ENCODE measurements around the gene CDKAL1. TPM values are rescaled to one million over a fixed set of nuclear protein-coding genes. Genes with fewer than 3 reads are reported as not detected.
"Not testable (repeated sequence)": the region's sequence is repeated elsewhere in the genome, so short reads cannot be mapped to it uniquely, and the experiment has no call there.

The CDKAL1 gene
- total and polyA plus RNA-seq, 11 donors = 3.2 to 14.3 (median 9.3) TPM

GRCh38 chr6:20605581-20605980, 71.3 kb downstream of the CDKAL1 start:
- Histone ChIP-seq H3K27ac (no peak overlapping the region), H3K4me1 (no peaks in the 10 kb centered on the region), H3K4me3 (no peak overlapping the region), H3K36me3 (peaks cover 0 to 4% (median 0%) of the 10 kb centered on the region in 9 donors), H3K27me3 (no peaks in the 10 kb centered on the region), H3K9me3 (peaks cover 0 to 6% (median 0%) of the 10 kb centered on the region in 12 donors)
- intact Hi-C loops (cut with DNase I) = no loop called here
- ATAC-seq (no peak), DNase-seq (no peak)
- TF ChIP-seq POLR2A (IDR thresholded peaks at IDR 0.05) (no peak), CTCF (IDR thresholded peaks at IDR 0.05) (no peak)
- WGBS, 4 donors = 79 to 97% (median 95%) methylated on average over 3 of the region's 3 CpGs

DNA sequence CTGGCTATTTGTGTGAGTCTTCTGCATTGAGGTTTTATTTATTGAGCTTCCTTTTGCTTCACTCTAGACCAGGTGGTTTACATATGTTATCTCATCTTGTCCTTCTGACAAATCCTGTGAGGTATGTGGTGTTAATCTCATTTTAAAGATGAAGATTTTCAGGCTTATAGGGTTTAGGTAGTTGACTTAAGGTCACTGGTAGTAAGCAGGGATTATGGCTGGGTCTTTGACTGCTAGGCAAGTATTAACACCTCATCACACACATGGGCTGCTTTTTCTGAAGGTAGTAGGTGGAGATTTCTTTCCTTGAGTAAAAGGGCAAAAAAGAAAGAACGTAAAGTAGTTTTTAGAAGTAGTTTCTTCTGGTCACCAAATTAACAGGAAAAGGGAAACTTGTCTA, 72.6 kb downstream of the CDKAL1 start:
- ATAC-seq (no peak), DNase-seq (no peak)
- no peak for TF ChIP-seq POLR2A (IDR thresholded peaks at IDR 0.05)
- TF ChIP-seq CTCF (IDR thresholded peaks at IDR 0.05) = no peak
- Histone ChIP-seq H3K4me1 (no peaks in the 10 kb centered on the region), H3K27ac (no peak overlapping the region), H3K36me3 (peaks cover 0 to 4% (median 0%) of the 10 kb centered on the region in 9 donors), H3K4me3 (no peak overlapping the region), H3K27me3 (no peaks in the 10 kb centered on the region), H3K9me3 (peaks cover 0 to 6% (median 0%) of the 10 kb centered on the region in 12 donors)
- intact Hi-C loops (cut with DNase I) = no loop called here
- WGBS, 4 donors = 93 to 98% (median 94%) methylated on average over 1 of the region's 1 CpG

- H3K27me3 ChIP-seq = no peaks in the 10 kb centered on the region
- DNase-seq (no peak), ATAC-seq (no peak)
- TF ChIP-seq POLR2A (IDR thresholded peaks at IDR 0.05) (no peak), CTCF (IDR thresholded peaks at IDR 0.05) (no peak)
- H3K27ac ChIP-seq = no peak overlapping the region
- no peaks in the 10 kb centered on the region for H3K4me1 ChIP-seq
- H3K9me3 ChIP-seq = peaks cover 0 to 6% (median 0%) of the 10 kb centered on the region in 12 donors
- WGBS, 4 donors = 93 to 97% (median 95%) methylated on average over 4 of the region's 4 CpGs
- intact Hi-C loops (cut with DNase I) = no loop called here
- H3K4me3 ChIP-seq = no peak overlapping the region
- H3K36me3 ChIP-seq = peaks cover 0 to 4% (median 0%) of the 10 kb centered on the region in 9 donors
These were observed 74.1 kb downstream of the CDKAL1 start for GRCh38 chr6:20608356-20608755.

DNA sequence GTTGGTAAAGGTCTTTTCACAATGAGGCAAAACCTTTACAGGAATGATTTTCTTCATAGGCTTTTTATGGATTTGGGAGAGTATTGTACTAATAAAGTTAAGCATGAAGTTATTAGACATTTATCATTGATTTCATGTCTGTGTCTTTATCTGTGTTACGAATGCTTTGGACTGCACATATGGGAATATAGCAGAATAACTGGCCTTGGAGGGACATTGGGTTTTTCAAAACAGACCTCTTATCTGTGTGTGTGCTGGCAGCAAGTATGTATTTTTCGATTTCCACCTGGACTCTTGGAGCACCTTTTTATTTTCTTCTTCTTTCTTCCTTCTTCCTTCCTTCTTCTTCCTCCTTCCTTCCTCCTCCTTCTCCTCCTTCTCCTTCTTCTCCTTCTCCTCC, 74.6 kb downstream of the CDKAL1 start:
- peaks cover 0 to 6% (median 0%) of the 10 kb centered on the region in 12 donors for H3K9me3 ChIP-seq
- no peak for TF ChIP-seq POLR2A (IDR thresholded peaks at IDR 0.05)
- TF ChIP-seq CTCF (IDR thresholded peaks at IDR 0.05) = no peak
- H3K4me3 ChIP-seq = no peak overlapping the region
- DNase-seq = no peak
- no peaks in the 10 kb centered on the region for H3K4me1 ChIP-seq
- H3K27me3 ChIP-seq = no peaks in the 10 kb centered on the region
- 82 to 96% (median 87%) methylated on average over 2 of the region's 2 CpGs for WGBS, 4 donors
- peaks cover 0 to 4% (median 0%) of the 10 kb centered on the region in 9 donors for H3K36me3 ChIP-seq
- H3K27ac ChIP-seq = no peak overlapping the region
- intact Hi-C loops (cut with DNase I) = no loop called here
- no peak for ATAC-seq

GRCh38 chr6:20609924-20610323, 75.7 kb downstream of the CDKAL1 start:
- H3K36me3 ChIP-seq; H3K4me1 ChIP-seq; intact Hi-C loops (cut with DNase I); ATAC-seq; H3K27me3 ChIP-seq; DNase-seq; H3K4me3 ChIP-seq; H3K27ac ChIP-seq; H3K9me3 ChIP-seq: not testable (repeated sequence)
- 96 to 99% (median 97%) methylated on average over 2 of the region's 2 CpGs for WGBS, 4 donors
